ENCODE data around the gene H1-8. TPM values are rescaled to one million over a fixed set of nuclear protein-coding genes. Genes with fewer than 3 reads are reported as not detected.

Gene H1-8
- total RNA-seq, 1 experiment from 2014 or later = not detected

DNA sequence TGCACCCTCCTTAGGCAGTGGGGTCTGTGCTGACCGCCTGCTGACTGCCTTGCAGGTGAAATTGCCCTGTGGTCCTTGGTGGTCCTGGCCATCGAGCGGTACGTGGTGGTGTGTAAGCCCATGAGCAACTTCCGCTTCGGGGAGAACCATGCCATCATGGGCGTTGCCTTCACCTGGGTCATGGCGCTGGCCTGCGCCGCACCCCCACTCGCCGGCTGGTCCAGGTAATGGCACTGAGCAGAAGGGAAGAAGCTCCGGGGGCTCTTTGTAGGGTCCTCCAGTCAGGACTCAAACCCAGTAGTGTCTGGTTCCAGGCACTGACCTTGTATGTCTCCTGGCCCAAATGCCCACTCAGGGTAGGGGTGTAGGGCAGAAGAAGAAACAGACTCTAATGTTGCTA, 12.2 kb upstream of the H1-8 start:
- no peak overlapping the region for H3K4me3 ChIP-seq
- H3F3A ChIP-seq (ENCODE audit: insufficient read depth, low read depth) = peaks cover 16% of the 10 kb centered on the region
- no peak for DNase-seq
- no TSS peak for BruUV-seq (replicated peaks)
- H3K9me3 ChIP-seq (ENCODE audit: insufficient read depth, low read depth) = no peaks in the 10 kb centered on the region
- intact Hi-C loops (cut with micrococcal nuclease; ENCODE audit: unreplicated experiment) = no loop called here
- ChIA-PET CTCF (no interaction called here), POLR2A (ENCODE audit: unreplicated experiment) (no interaction called here)
- no peak overlapping the region for H3K27ac ChIP-seq
- H3K36me3 ChIP-seq (ENCODE audit: low read depth) = no peaks in the 10 kb centered on the region
- no peaks in the 10 kb centered on the region for H3K79me2 ChIP-seq (ENCODE audit: low read depth)
- H2AFZ ChIP-seq = no peak overlapping the region
- H4K20me1 ChIP-seq (ENCODE audit: insufficient read depth) = no peaks in the 10 kb centered on the region
- H3K27me3 ChIP-seq (ENCODE audit: insufficient read depth, low read depth) = no peaks in the 10 kb centered on the region
- no peak overlapping the region for H3K4me2 ChIP-seq
- peaks cover 23% of the 10 kb centered on the region for H3K4me1 ChIP-seq (replicated peaks; ENCODE audit: insufficient read depth)
- no peaks in the 10 kb centered on the region for H3K9me2 ChIP-seq (ENCODE audit: insufficient read depth)
- TF ChIP-seq CTCF (conservative IDR thresholded peaks at IDR 0.05) (no peak), EZH2 (IDR thresholded peaks at IDR 0.05; ENCODE audit: low read depth) (no peak)

GRCh38 chr3:129531699-129532098, 11.3 kb upstream of the H1-8 start:
- peaks cover 21% of the 10 kb centered on the region for H3F3A ChIP-seq (ENCODE audit: insufficient read depth, low read depth)
- no peak overlapping the region for H2AFZ ChIP-seq
- CTCF ChIA-PET = no interaction called here
- POLR2A ChIA-PET (ENCODE audit: unreplicated experiment) = no interaction called here
- H3K27ac ChIP-seq = no peak overlapping the region
- peaks cover 26% of the 10 kb centered on the region for H3K4me1 ChIP-seq (replicated peaks; ENCODE audit: insufficient read depth)
- no TSS peak for BruUV-seq (replicated peaks)
- H3K79me2 ChIP-seq (ENCODE audit: low read depth) = no peaks in the 10 kb centered on the region
- no peak for DNase-seq
- H3K36me3 ChIP-seq (ENCODE audit: low read depth) = no peaks in the 10 kb centered on the region
- H3K4me3 ChIP-seq = no peak overlapping the region
- H3K9me2 ChIP-seq (ENCODE audit: insufficient read depth) = no peaks in the 10 kb centered on the region
- H3K27me3 ChIP-seq (ENCODE audit: insufficient read depth, low read depth) = no peaks in the 10 kb centered on the region
- H3K4me2 ChIP-seq = no peak overlapping the region
- H3K9me3 ChIP-seq (ENCODE audit: insufficient read depth, low read depth) = no peaks in the 10 kb centered on the region
- intact Hi-C loops (cut with micrococcal nuclease; ENCODE audit: unreplicated experiment) = no loop called here
- H4K20me1 ChIP-seq (ENCODE audit: insufficient read depth) = no peaks in the 10 kb centered on the region
- TF ChIP-seq EZH2 (IDR thresholded peaks at IDR 0.05; ENCODE audit: low read depth) (no peak), CTCF (conservative IDR thresholded peaks at IDR 0.05) (no peak)

- CTCF ChIA-PET = no interaction called here
- intact Hi-C loops (cut with micrococcal nuclease; ENCODE audit: unreplicated experiment) = no loop called here
- POLR2A ChIA-PET (ENCODE audit: unreplicated experiment) = no interaction called here
These were observed 10.7 kb upstream of the H1-8 start for GRCh38 chr3:129532261-129532660.

More at GRCh38 chr3:129532261-129532660, 10.7 kb upstream of the H1-8 start:
- peaks cover 21% of the 10 kb centered on the region for H3F3A ChIP-seq (ENCODE audit: insufficient read depth, low read depth)
- H3K36me3 ChIP-seq (ENCODE audit: low read depth) = no peaks in the 10 kb centered on the region
- BruUV-seq (replicated peaks) = no TSS peak
- H3K79me2 ChIP-seq (ENCODE audit: low read depth) = no peaks in the 10 kb centered on the region
- no peak overlapping the region for H3K27ac ChIP-seq
- no peaks in the 10 kb centered on the region for H4K20me1 ChIP-seq (ENCODE audit: insufficient read depth)
- TF ChIP-seq EZH2 (IDR thresholded peaks at IDR 0.05; ENCODE audit: low read depth) (no peak), CTCF (conservative IDR thresholded peaks at IDR 0.05) (no peak)
- H3K9me2 ChIP-seq (ENCODE audit: insufficient read depth) = no peaks in the 10 kb centered on the region
- no peaks in the 10 kb centered on the region for H3K9me3 ChIP-seq (ENCODE audit: insufficient read depth, low read depth)
- no peak overlapping the region for H3K4me2 ChIP-seq
- no peak for DNase-seq
- H2AFZ ChIP-seq = no peak overlapping the region
- peaks cover 26% of the 10 kb centered on the region for H3K4me1 ChIP-seq (replicated peaks; ENCODE audit: insufficient read depth)
- no peak overlapping the region for H3K4me3 ChIP-seq
- no peaks in the 10 kb centered on the region for H3K27me3 ChIP-seq (ENCODE audit: insufficient read depth, low read depth)
